HG03354 (cell line): ENCODE measurements around the gene C7orf33.
"Not testable (repeated sequence)": the region's sequence is repeated elsewhere in the genome, so short reads cannot be mapped to it uniquely, and the experiment has no call there.

ENCODE experiments used
- ATAC-seq: cut with Tn5 transposase; IDR thresholded peaks from one replicate; pipeline ENCODE4 v1.9.1; 2021; ENCODE audit warnings: mild to moderate bottlenecking; ENCODE audit not compliant: unreplicated experiment, poor library complexity, severe bottlenecking

The C7orf33 gene, protein sequence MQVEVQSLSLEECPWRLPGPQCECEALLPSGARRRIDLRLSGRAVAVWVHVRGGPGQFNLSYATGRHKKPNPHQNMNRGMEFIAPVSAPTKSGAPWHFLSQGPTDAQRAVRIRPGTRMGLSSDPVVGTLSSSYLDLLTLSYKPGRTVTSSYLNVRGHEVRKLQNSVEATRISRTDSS

GRCh38 chr7:148590471-148590870 is at the start of gene C7orf33:
Gene C7orf33, plus strand, starts transcription at chr7:148590766. Its CDS starts 160 bp downstream, at chr7:148590926.
- no peak for ATAC-seq

DNA sequence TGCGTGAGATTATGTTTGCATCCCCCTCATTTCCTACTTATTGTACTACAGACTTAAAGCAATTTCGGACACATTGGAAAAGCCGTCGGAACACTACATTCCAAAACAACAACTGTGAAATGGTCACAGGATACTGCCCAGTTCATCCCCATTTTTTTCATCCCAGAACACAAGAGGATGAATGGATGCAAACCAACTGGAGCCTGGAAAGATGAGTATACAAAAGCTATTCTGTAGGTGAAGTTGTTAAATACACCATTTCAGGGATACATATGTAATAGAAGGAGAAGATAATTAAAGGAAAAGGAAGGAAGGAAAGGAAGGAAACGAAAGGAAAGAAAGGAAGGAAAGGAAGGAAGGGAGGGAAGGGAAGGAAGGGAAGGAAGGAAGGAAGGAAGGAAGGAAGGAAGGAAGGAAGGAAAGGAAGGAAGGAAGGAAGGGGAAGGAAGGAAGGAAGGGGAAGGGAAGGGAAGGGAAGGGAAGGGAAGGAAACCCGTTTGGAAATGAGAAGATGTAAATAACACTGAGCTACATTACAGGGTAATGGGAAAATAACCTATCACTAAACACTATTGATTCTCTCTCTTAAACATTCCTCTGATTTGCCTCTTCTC is 48.6 kb upstream of the C7orf33 start:
- no peak for ATAC-seq

DNA sequence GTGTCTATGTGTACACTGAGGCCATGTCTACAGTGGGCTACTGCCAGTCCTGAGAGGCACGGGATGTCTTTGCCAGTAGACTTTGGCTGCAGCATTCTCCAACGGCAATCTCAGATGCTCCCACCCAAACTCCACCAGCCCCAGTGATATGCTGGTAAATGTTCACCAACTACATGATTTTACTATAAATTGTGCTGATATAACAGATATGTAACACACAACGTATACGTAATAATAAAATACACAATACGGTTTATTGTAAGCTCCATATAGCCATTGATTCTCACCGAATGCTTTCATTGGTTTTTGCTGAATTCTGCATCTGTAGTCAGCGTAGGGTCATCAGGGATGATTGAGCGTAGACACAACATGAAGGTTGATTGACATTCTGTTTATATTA is 47.3 kb upstream of the C7orf33 start:
- ATAC-seq, result no peak

GRCh38 chr7:148545172-148545571 is 45.4 kb upstream of the C7orf33 start:
- ATAC-seq, result no peak

- no peak for ATAC-seq
Measured at GRCh38 chr7:148545932-148546331, 44.6 kb upstream of the C7orf33 start.

DNA sequence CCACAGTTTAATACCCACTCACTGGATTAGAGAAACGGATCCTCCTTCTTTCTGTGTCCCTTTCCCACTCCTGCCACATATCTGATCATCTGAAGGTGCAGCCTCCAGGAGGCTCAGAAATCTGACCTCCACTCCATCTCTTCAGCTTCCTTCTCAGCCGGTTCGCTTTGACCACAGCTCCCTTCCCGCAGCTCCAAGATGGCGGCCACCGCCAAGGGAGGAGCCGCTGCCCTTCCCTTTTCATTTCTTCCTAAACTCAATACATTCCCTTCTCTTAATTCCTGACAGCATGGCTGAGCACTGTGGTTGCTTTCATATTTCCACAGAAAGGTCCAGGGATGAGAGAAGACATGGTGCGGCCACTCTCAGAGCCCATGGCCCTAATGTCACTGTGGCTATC is 43.7 kb upstream of the C7orf33 start:
- ATAC-seq, result no peak

DNA sequence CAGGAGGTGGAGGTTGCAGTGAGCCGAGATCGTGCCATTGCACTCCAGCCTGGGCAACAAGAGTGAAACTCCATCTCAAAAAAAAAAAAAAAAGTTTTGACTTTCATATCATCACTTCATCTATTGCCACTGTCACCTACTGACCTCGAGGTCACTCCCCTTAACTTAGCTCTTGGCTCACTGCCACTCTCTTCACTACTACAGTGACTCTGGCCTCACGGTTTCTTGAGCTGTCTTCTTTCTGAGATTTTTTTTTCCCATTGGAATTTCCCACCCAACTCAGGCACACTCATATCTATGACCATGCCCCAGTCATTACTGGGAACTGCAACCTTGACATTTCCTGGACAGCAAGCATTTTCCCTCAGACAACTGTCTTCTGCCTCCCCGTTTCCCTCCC is 42.6 kb upstream of the C7orf33 start:
- no peak for ATAC-seq

DNA sequence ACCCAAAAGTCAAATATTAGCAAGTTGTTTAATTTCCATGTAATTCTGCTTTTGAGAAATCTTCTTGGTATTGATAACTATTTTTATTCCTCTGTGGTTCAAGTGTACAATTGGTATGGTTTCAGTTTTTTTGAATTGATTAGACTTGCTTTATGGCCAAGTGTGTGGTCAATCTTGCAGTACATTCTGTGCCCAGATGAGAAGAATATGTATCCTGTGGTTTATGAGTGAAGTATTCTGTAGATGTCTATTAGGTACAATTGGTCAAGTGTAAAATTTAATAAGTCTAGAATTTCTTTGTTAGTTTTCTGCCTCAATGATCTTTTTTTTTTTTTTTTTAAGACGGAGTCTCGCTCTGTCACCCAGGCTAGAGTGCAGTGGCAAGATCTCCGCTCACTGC is 36.6 kb upstream of the C7orf33 start:
- ATAC-seq, result no peak

GRCh38 chr7:148556892-148557291 is 33.7 kb upstream of the C7orf33 start:
- ATAC-seq, result no peak

- ATAC-seq, result no peak
Measured at GRCh38 chr7:148558914-148559313, 31.7 kb upstream of the C7orf33 start.

DNA sequence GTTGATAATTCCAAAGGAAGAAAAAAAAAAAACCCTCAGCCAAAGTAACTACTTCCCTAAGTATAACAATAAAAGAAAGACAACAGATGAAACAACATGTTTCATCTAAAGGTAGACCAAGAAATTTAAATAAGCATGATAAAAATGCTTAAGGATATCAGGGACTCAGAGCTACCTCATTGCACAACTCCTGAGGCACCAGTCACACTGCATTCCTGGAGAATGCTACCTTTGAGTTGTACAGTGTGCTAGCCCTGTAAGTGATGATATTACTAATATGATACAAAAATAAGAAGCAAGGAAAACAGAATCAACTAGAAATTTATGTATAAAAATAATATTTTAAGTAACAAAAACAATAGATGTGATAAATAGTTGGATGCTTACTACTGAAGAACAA is 29.5 kb upstream of the C7orf33 start:
- ATAC-seq, result no peak

DNA sequence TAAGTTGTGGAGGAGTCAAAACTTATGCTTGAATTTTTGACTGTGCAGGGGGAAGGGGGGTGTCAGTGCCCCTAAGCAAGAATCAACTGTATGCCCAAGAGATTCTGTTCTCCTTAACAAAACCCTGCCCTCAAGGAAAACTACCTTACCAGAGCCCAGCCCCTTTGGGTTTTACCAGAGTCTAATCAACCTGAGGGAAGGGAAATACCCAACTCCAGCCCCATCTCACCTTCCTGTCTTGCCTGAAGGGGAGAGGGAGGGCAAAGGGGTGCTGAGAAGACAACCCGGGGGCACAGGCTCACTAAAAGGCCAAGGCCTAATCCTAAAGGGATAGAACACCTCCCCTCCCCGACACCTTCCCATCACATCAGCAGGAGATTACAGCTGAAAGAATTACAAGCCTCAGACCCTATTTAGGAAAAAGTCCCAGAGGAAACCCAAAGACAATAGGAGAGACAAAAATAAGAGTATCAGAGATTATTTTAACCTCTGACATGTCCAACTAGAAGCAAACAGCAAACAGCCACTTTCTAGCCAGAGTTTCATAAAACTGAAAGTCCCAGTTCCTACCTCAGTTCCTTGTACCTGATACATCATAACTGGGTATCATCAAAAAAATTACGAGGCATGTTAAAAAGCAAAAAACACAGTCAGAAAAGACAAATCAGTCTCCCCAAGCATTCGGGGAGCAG is 26.8 kb upstream of the C7orf33 start:
- peak; percentile 22 for ATAC-seq

DNA sequence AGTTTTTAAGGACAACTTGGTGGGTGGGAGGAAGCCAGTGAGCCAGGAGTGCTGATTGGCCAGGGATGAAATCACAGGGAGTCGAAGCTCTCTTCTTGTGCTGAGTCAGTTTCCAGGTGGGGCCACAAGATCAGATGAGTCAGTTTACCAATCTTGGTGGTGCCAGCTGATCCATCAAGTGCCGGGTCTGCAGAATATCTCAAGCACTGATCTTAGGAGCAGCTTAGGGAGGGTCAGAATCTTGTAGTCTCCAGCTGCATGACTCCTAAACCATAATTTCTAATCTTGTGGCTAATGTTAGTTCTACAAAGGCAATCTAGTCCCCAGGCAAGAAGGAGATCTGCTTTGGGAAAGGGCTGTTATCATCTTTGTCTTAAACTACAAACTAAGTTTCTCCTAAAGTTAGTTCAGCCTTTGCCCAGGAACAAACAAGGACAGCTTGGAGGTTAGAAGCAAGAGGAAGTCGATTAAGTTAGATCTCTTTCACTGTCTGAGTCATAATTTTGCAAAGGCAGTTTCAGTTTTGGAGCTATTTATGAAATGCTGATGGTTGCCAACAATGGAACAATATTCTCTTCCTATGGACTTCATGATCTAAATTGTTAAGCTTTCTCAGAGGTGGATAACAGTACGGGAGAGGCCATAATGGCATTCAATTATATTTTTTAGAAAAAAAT is 26.2 kb upstream of the C7orf33 start:
- peak; percentile 90 for ATAC-seq

GRCh38 chr7:148566736-148567135 is 23.8 kb upstream of the C7orf33 start:
- ATAC-seq, result no peak

GRCh38 chr7:148567524-148567923 is 23.0 kb upstream of the C7orf33 start:
- ATAC-seq, result no peak

GRCh38 chr7:148570510-148570909 is 20.1 kb upstream of the C7orf33 start:
- no peak for ATAC-seq

DNA sequence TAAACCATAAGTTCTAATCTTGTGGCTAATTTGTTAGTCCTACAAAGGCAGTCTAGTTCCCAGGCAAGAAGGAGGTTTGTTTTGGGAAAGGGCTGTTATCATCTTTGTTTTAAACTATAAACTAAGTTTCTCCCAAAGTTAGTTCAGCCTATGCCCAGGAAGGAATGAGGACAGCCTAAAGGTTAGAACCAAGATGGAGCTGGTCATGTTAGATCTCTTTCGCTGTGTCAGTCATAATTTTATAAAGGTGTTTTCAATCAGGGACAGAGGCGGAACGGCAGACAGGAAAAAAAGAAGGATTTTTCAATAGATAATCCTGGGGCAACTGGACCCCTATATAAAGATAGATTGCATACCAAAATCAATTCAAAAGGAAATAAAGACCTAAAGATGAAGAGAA is 19.6 kb upstream of the C7orf33 start:
- not testable (repeated sequence) for ATAC-seq

- no peak for ATAC-seq
Measured at GRCh38 chr7:148571381-148571780, 19.2 kb upstream of the C7orf33 start.

DNA sequence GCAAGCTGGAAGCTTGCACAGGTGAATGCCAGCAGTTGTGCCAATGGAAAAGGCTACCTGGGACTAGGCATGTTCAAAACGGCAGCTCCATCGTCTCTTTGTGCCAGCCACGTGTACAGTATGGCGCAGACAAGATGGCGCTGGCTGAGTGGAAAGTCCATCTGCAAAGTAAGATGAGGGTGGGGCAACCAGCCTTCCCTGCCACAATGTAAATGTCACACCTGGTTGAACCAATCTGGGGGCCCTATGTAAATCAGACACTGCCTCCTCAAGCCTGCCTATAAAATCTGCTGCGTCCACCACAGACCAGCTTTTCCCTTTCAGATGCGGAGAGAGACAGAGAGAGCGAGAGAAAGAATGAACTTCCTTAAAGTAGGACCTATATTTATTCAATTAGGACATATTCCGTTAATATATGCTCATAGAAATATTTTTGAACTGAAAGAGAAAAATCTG is 18.5 kb upstream of the C7orf33 start:
- no peak for ATAC-seq

DNA sequence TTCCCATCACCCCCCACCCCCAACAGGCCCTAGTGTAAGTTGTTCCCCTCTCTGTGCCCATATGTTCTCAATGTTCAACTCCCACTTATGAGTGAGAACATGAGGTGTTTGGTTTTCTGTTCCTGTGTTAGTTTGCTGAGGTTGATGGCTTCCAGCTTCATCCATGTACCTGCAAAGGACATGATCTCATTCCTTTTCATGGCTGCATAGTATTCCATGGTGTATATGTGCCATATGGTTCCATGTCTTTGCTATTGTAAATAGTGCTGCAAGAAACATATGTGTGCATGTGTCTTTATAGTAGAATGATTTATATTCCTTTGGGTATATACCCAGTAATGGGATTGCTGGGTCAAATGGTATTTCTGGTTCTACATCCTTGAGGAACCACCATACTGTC is 17.0 kb upstream of the C7orf33 start:
- not testable (repeated sequence) for ATAC-seq
